Keratinocyte (primary cell): ENCODE results near the gene JOSD1.

Experiments used
- EZH2 ChIP-seq: IDR thresholded peaks from one replicate; pipeline ENCODE4 v1.6.1; 2012; ENCODE audit warnings: inconsistent platforms, mild to moderate bottlenecking, low read length, moderate library complexity
- TF ChIP-seq, protein P1 (sequence below), 3 experiments: IDR thresholded peaks in 1 of 3; conservative IDR thresholded peaks in 1 of 3; optimal IDR thresholded peaks in 1 of 3; 2 replicates in 2 of 3; 3 replicates in 1 of 3; pipeline versions ENCODE3 to v1.5.1; 2011; ENCODE audit warnings: low read length in 3 of 3, mild to moderate bottlenecking in 3 of 3, moderate library complexity in 2 of 3, control low read depth in 1 of 3, inconsistent platforms in 1 of 3; ENCODE audit not compliant: insufficient read depth in 2 of 3; ENCODE audit errors: extremely low read depth in 1 of 3

- TF ChIP-seq, protein P1, sequence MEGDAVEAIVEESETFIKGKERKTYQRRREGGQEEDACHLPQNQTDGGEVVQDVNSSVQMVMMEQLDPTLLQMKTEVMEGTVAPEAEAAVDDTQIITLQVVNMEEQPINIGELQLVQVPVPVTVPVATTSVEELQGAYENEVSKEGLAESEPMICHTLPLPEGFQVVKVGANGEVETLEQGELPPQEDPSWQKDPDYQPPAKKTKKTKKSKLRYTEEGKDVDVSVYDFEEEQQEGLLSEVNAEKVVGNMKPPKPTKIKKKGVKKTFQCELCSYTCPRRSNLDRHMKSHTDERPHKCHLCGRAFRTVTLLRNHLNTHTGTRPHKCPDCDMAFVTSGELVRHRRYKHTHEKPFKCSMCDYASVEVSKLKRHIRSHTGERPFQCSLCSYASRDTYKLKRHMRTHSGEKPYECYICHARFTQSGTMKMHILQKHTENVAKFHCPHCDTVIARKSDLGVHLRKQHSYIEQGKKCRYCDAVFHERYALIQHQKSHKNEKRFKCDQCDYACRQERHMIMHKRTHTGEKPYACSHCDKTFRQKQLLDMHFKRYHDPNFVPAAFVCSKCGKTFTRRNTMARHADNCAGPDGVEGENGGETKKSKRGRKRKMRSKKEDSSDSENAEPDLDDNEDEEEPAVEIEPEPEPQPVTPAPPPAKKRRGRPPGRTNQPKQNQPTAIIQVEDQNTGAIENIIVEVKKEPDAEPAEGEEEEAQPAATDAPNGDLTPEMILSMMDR (optimal IDR thresholded peaks at IDR 0.05 in 1 of 3, IDR thresholded peaks at IDR 0.05 in 1 of 3, conservative IDR thresholded peaks at IDR 0.05 in 1 of 3; ENCODE audit: extremely low read depth in 1 of 3, insufficient read depth in 2 of 3, low read length in 3 of 3) = no peak
- no peak for TF ChIP-seq EZH2
Measured at GRCh38 chr22:38696606-38697424, 3.9 kb downstream of the JOSD1 start.
